ENCODE measurements around the gene MCM3AP. TPM values are rescaled to one million over a fixed set of nuclear protein-coding genes. Genes with fewer than 3 reads are reported as not detected.

The MCM3AP gene
- total and polyA plus RNA-seq, 7 donors: 16.9 to 92.8 (median 48.9) TPM

DNA sequence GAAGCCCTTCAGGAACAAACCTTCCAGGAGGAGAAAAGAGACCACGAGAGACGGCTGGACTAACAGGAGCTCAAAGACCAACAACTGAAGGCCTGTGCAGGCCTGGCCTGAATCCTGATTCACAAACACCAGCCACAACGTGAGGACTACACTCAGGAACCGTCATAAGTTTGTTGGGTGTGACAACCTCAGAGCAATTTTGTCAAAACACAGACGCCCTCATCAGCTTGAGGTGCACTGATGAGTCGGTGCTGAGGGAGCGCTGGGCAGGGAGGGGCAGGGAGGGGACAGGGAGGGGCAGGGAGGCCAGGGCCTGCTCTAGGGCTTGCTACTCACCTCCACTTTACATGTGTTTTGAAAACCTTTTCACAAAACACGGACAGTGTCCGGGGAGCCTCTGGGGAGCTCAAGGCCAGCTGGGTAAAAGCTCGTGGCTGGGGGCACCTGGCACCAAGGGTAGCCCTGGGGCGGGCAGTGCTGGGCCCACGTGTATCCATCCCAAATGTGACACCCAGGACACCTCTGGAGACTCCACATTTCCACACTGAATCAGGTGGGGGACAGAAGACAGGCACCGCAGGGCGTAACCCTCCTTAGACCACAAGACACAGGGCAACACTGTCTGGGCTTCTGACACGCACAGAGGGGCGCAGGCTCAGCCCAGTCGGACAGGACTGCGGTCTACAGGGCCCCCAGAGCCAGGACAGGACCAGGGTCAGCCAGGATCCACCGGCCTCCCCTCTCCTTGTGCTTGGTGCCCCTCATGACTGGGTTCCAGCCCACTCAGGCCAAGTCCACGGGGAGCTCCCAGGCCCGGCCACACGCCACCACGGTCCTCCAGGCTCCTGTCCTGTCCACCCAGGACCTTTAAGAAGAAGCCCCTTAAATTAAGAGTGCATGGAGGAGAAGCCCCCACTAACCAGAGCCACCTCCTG, 73.4 kb downstream of the MCM3AP start:
- H3K27me3 ChIP-seq: no peaks in the 10 kb centered on the region

DNA sequence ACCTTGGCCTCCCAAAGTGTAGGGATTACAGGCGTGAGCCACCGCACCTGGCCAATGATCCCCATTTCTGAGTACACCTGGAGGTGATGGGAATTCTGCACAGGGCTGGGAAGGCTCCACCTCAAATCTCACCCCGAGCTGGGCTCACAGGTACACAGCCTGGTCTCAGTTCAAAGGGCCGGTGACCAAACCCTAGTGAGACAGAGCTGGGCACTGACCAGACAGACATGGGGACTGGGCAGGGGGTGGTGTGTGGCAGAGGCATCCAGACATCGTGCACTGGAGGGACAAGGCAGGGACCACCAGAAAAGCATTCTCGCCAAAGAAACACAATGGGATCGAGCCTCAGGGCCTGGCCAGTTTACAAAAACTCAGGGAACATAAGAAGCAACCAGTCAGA, 74.0 kb downstream of the MCM3AP start:
- TF ChIP-seq, protein P1, sequence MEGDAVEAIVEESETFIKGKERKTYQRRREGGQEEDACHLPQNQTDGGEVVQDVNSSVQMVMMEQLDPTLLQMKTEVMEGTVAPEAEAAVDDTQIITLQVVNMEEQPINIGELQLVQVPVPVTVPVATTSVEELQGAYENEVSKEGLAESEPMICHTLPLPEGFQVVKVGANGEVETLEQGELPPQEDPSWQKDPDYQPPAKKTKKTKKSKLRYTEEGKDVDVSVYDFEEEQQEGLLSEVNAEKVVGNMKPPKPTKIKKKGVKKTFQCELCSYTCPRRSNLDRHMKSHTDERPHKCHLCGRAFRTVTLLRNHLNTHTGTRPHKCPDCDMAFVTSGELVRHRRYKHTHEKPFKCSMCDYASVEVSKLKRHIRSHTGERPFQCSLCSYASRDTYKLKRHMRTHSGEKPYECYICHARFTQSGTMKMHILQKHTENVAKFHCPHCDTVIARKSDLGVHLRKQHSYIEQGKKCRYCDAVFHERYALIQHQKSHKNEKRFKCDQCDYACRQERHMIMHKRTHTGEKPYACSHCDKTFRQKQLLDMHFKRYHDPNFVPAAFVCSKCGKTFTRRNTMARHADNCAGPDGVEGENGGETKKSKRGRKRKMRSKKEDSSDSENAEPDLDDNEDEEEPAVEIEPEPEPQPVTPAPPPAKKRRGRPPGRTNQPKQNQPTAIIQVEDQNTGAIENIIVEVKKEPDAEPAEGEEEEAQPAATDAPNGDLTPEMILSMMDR (IDR thresholded peaks at IDR 0.05): no peak
- TF ChIP-seq EP300 (IDR thresholded peaks at IDR 0.05): no peak
- TF ChIP-seq POLR2AphosphoS5 (IDR thresholded peaks at IDR 0.05): no peak
- no peak for TF ChIP-seq POLR2A (IDR thresholded peaks at IDR 0.05)
- Histone ChIP-seq H3K27me3 (no peaks in the 10 kb centered on the region), H3K27ac (no peak overlapping the region), H3K4me1 (no peaks in the 10 kb centered on the region), H3K4me3 (no peak overlapping the region), H3K9me3 (no peaks in the 10 kb centered on the region), H3K36me3 (peaks cover 16 to 99% (median 43%) of the 10 kb centered on the region in 4 donors)
- WGBS, 2 donors: 97 to 98% methylated on average over 7 of the region's 7 CpGs
- DNase-seq: peak; percentile 54
- intact Hi-C loops (cut with DNase I): no loop called here

More for the DNA sequence above, 73.4 kb downstream of the MCM3AP start:
- TF ChIP-seq, protein P1 (IDR thresholded peaks at IDR 0.05): no peak
- TF ChIP-seq POLR2AphosphoS5 (IDR thresholded peaks at IDR 0.05): no peak
- no peak for TF ChIP-seq POLR2A (IDR thresholded peaks at IDR 0.05)
- no peak for TF ChIP-seq EP300 (IDR thresholded peaks at IDR 0.05)
- peak; percentile 53 for DNase-seq
- Histone ChIP-seq H3K27ac (no peak overlapping the region), H3K4me1 (no peaks in the 10 kb centered on the region), H3K4me3 (no peak overlapping the region), H3K9me3 (no peaks in the 10 kb centered on the region), H3K36me3 (peaks cover 16 to 96% (median 40%) of the 10 kb centered on the region in 4 donors)
- WGBS, 2 donors: 83 to 92% methylated on average over 23 of the region's 23 CpGs
- intact Hi-C loops (cut with DNase I): no loop called here

DNA sequence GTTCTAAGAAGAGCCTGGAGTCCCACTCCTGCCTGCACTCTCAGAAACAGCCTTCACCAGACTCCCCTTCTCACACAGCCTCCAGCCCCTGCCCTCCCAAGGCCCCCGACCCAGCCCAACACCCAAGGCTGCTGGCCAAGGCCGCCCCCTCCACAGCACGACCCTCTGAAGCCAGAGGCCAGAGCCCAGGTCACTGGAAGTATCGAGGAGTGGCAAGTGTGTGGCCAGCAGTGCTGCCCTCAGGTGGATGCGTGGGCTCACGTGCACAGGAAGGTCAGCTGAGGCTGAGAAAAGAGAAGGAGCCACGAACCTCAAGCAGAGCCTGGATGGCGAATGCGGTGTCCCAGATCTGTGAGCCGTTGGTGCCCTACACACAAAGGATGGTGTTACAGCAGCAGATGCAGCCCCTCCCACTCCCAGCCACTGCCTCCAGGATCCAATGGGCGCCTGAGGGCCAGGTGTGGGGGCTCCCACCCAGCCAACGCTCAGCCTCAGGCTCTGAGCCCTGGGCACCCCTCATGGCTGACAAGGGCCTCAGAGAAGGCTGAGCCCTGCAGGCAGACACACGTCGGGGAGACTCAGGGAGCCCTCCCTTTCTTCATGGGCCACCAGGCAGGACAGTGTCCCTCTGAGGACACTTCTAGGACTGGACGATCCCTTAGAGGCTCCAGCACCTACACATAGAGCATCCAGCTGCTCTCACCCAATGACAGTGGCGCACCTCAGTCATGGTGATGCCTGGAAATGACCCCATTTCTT, 74.9 kb downstream of the MCM3AP start:
- DNase-seq: peak; percentile 56

More for the DNA sequence above, 74.9 kb downstream of the MCM3AP start:
- 91 to 92% methylated on average over 16 of the region's 16 CpGs for WGBS, 2 donors
- H3K4me1 ChIP-seq: no peaks in the 10 kb centered on the region
- intact Hi-C loops (cut with DNase I): no loop called here
- H3K9me3 ChIP-seq: no peaks in the 10 kb centered on the region
- TF ChIP-seq POLR2A (IDR thresholded peaks at IDR 0.05): no peak
- no peak for TF ChIP-seq EP300 (IDR thresholded peaks at IDR 0.05)
- TF ChIP-seq, protein P1 (IDR thresholded peaks at IDR 0.05): no peak
- TF ChIP-seq POLR2AphosphoS5 (IDR thresholded peaks at IDR 0.05): no peak
- no peak overlapping the region for H3K4me3 ChIP-seq
- H3K27ac ChIP-seq: no peak overlapping the region
- no peaks in the 10 kb centered on the region for H3K27me3 ChIP-seq
- peaks cover 16 to 99% (median 43%) of the 10 kb centered on the region in 4 donors for H3K36me3 ChIP-seq

All from sigmoid colon (tissue), 7 donors.